CD4-positive, alpha-beta T cell treated with Interleukin-2 at 100 ng/mL for 4 hours (primary cell): ENCODE results near the gene MCM5.
"Not testable (repeated sequence)": the region's sequence is repeated elsewhere in the genome, so short reads cannot be mapped to it uniquely, and the experiment has no call there.

Experiments used
- DNase-seq: peaks from one replicate; pipeline ENCODE4 v3.0.0-alpha.2; 2020; ENCODE audit warnings: low spot score

MCM5 gene

GRCh38 chr22:35452351-35452781 is 52.4 kb downstream of the MCM5 start:
- DNase-seq = no peak

DNA sequence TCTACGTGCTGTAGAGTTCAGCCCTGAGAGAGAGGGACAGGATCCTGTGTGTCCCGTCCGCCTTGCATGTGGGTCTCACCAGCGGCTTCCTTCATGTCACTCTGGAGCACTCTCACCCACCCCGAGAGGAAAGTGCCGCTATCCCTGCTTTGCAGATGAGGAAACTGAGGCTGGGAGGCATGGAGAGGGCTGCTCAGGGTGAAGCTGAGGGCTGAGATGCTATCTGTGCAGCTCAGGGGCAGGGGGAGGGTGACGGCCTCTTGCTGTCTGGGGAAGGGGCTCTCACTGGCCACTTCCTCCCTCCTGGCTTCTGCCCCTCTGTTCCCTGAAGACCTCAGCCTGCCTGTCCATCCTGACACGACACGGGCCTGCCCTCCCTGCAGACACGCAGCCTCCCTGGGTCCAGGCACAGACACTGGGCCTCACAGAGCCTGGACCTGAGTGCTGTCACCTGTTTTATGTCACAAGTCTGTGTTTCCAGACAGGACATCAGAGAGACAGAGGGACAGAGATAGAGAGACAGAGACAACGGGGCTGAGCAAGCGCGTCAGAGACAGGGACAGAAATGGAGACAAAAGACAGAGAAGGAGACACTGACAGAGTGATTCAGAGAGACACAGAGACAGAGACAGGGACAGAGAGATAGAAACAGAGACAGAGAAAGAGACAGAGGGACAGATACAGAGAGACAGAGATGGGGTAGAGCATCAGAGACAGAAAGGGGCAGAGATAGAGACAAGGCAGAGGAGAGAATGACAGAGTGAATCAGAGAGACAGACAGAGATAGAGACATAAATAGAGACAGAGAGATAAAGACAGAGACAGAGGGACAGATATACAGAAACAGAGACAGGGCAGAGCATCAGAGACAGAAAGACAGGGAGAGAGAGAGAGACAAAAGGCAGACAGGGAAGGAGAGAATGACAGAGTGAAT is 53.1 kb downstream of the MCM5 start:
- DNase-seq = no peak

DNA sequence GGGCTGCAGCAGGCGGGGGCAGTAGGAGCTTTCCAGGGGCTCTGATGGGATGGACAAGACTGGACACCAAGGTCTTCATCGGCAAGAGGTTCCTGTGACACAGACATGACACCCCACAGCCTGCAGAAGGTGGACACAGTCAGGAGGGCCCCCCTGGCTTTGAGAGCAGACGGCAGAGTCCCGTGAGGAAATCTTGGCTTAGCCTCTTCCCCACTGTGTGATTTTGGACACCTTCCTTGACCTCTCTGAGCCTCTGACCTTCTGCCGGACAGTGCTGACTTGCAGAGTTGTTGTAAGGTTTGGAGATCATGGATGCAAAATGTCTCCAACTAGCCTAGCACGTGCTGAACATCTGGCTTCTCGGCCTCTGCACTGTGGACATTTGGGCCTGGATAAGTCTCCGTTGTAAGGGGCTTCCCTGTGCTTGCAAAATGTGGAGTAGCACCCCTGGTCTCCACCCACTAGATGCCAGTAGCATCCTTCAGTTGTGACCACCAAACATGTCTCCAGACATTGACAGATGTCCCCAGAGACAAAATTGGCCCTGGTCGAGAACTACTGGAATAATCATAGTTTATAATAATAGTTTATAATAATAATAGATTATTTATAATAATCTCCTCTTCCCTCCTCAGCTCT is 54.6 kb downstream of the MCM5 start:
- no peak for DNase-seq

GRCh38 chr22:35455529-35455928 is 55.6 kb downstream of the MCM5 start:
- no peak for DNase-seq

DNA sequence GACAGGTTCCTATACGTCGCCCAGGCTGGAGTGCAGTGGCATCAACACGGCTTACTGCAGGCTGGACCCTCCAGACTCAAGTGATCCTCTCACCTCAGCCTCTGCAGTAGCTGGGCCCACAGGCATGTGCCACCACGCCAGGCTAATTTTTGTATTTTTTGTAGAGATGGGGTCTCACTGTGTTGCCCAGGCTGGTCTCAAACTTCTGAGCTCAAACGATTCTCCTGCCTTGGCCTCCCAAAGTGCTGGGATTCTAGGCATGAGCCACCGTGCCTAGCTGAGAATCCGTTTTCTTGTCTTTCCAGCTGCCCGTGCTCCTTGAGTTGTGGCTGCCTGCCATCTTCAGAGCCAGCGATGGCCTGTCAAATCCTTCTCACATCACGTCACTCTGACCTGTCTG is 56.8 kb downstream of the MCM5 start:
- no peak for DNase-seq

- no peak for DNase-seq
Measured at GRCh38 chr22:35457729-35458546, 58.0 kb downstream of the MCM5 start.

DNA sequence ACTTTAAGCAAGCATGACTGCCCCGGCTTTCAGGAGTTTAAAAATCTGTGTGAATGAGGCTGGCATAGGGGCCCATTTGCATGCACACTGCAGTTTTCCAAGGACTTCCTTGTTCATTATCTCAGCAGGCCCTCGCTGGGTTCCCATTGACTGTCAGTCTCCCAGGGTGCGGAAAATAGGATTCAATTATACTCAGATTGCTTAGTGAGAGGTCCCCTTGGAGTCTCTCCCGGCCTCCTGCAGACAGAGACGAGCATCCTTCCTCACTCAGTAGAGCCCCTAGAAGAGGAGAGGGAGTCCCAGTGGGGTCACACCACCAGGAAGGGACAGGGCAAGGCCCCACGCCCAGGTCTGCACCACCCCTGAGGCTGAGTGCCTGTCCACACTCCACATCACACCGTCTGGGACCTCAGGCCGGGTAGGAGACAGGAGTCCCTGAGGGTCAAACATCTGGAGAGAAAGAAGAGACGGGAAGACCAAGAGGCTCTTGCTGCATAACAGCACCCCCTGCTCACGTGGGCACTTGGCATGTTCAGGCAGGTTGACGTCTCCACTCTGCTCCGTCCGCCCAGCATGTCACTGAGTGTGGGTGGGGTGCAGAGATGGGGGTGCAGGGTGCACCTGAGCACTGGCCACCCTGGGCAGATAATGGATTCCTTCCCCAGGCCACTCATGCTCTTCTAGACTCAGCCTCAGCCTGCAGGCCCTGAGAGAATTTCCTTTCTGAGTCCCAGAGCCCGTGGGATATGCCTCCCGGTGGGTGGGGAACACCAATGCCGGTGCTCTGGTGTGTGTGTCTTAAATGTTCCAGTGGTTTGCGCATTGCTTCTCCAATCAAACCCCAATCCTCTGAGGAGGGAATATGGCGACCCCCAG is 58.8 kb downstream of the MCM5 start:
- DNase-seq = no peak

DNA sequence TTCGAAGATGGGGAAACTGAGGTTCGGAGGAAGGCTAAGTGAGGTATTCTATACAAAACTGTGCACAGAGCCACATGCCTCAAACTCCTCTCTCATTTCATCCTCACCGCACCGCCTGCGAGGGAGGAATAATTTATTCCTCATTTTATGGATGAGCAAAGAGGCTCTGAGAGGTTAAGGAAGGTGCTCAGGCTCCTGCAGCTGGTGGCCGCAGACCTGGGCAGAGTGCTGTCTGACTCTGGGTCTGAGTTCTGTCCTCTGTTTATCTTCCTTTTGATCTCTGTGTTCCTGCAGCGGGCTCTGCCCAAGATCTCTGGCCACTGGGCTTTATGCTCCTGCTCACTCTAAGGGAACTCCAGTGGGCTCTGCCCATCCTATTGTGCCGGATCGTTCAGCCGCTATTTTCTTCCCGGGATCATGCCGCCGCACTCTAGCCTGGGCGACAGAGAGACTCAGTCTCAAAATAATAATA is 59.5 kb downstream of the MCM5 start:
- no peak for DNase-seq

DNA sequence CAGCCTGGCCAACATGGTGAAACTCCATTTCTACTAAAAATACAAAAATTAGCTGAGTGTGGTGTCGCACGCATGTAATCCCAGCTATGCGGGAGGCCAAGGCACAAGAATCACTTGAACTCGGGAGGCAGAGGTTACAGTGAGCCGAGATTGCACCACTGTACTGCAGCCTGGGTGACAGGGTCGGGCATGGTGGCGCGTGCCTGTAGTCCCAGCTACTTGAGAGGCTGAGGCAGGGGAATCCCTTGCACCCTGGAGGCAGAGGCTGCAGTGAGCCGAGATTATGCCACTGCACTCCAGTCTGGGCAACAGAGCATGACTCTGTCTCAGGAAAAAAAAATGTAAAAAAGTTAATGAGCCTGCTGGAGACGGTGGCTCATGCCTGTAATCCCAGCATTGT is 60.0 kb downstream of the MCM5 start:
- DNase-seq = not testable (repeated sequence)

DNA sequence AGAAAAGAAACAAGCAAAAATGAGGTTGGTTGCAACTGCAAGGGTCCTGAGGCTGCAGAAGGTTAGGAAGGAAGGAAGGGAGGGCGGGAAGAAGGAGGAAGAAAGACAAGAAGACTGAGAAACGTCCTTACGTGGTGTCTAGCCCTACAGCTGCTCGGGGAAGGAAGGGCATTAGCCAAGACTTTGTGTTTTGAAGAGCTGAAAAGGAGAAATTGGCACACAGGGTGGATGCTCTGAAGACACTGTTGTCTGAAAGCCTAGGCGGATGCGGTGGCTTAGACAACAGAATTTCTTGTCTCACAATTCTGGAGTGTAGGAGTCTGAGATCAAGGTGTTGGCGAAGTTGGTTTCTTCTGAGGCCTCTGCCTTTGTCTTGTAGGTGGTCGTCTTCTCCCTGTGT is 60.7 kb downstream of the MCM5 start:
- no peak for DNase-seq

DNA sequence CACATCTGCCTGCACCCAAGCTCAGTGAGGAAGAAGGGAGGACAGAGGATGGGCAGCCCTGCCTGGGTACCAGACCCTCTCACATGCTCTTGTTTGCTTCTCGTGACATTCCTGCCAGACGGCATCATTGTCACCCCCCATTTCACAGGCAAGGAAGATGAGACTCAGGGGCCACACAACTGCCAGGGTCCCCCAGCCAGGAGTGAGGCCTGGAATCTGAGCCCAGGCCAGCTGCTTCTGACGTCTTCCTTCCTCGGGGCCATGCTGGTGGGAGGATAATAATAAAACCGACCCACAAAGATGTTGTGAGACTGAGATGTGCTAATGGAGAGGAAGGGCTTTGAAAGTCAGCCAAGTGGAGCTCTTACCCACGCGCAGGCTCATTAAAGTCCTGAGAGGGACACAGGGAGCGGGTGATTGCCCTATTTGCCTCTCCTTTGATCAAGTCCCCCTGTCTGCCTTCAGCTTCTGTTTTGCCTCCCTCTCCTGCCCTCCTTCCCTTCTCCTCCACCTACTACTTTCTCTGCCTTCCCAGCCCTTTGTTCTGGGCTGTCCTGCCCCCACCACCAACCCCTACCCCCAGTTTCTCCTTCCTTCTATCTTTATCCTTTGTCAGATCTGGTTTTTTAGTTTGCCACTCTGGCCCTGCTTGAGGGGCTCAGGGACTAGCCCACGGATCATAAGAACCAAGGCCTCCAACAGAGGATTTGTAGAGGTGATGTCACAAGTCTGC is 62.7 kb downstream of the MCM5 start:
- no peak for DNase-seq

GRCh38 chr22:35463231-35463933 is 63.4 kb downstream of the MCM5 start:
- no peak for DNase-seq

DNA sequence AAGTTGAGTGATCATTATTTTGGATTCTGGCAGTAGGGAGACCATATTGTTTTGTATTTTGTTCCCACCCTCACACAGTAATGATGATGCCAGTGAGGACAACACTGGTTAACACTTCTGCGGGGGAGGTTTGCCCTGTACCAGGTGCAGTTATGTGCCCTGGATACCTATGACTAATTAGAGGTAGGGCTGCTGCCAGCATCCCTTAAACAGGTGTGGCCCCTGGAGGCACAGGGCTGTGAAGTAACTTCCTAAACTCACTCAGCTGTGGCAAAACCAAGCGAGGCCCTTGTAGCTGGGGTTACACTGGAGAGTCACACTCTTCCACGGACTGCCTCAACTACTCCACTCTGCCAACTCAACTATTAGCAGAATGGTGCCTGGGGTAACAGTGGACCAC is 64.5 kb downstream of the MCM5 start:
- DNase-seq = no peak

DNA sequence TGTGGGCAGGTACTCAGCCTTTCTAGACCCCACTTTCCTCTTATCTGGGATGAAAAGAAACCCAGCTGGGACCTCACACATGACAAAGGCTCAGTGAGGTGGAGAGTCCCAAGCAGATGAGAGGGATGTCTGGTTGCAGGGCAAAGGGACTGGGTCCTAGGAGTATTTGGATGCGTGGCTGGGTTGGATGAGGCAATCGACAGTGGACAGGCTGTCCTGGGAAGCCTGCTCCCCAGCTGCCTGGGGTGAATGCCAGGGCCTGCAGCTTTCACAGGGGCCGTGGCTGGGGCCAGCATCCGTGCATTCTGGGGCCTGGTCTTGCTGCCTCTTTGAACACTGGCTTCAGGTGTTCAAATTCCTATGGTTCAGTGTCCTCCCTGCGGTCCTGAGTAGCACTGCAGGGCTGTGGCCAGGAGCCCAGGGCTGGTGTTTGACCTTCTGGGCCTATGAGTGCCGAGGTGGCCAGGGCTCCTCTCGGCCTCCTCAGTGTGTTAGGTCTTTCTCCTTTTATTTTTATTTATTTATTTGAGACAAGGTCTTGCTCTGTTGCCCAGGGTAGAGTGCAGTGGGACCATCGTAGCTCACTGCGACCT is 65.3 kb downstream of the MCM5 start:
- DNase-seq = no peak

- DNase-seq = no peak
Measured at GRCh38 chr22:35467681-35468434, 67.9 kb downstream of the MCM5 start.

- DNase-seq = no peak
Measured at GRCh38 chr22:35470903-35471321, 71.0 kb downstream of the MCM5 start.

DNA sequence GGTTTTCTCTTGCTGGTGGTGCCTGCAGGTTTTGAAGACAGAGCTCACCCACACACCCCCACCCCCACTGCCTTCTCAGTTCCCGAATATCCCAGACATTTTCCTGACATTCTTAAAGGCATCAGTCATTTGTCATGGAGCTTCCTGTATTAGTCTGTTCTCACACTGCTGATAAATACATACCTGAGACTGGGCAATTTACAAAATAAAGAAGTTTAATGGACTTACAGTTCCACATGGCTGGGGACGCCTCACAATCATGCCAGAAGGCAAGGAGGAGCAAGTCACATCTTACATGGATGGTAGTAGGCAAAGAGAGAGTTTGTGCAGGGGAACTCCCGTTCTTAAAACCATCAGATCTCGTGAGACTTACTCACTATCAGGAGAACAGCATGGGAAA is 71.6 kb downstream of the MCM5 start:
- DNase-seq = not testable (repeated sequence)

GRCh38 chr22:35472488-35472887 is 72.5 kb downstream of the MCM5 start:
- no peak for DNase-seq

GRCh38 chr22:35473971-35474370 is 74.0 kb downstream of the MCM5 start:
- no peak for DNase-seq
